K562 (cell line): Measurements from ENCODE around the gene PLD3. TPM values are rescaled to one million over a fixed set of nuclear protein-coding genes. Genes with fewer than 3 reads are reported as not detected.

ENCODE experiments used
- ATAC-seq: fragments of 200-7000 bp; cut with Tn5 transposase; 3 replicates; pipeline ENCODE4 v1.9.1; 2020; ENCODE audit warnings: moderate library complexity
- BruUV-seq: library from RNA; stranded (reverse); fragments of 400-500 nt; replicated peaks from 2 replicates; lab custom pipeline; 2021; lab: Mats Ljungman, UMichigan
- CTCF ChIA-PET: fragments of 300-600 bp; formaldehyde crosslinking; extraction: SDS; loops from one replicate; lab custom pipeline; 2021; ENCODE audit warnings: low intra/inter-chr PET ratio; lab: Yijun Ruan, JAX
- POLR2A ChIA-PET: fragments of 300-600, 350-650 bp; sonication (Branson Sonifier 250); formaldehyde crosslinking; extraction: SDS; loops from one replicate; lab custom pipeline; 2021; ENCODE audit warnings: antibody characterized with exemption, inconsistent platforms; lab: Yijun Ruan, JAX
- DNase-seq, 4 experiments: peaks; one replicate each; pipeline versions ENCODE4 v3.0.0 to v3.0.0-alpha.2; 2011 to 2018; ENCODE audit warnings: low spot score in 3 of 4, mixed read lengths in 3 of 4; ENCODE audit errors: extremely low read depth in 1 of 4
- FAIRE-seq: peaks from 2 replicates; lab custom pipeline; 2011; peaks lifted over from hg19 to GRCh38; lab: Jason Lieb, UNC
- H2AFZ ChIP-seq: 2 replicates; pipeline ENCODE4 v1.6.0; 2011; ENCODE audit warnings: low read depth, low read length, control low read depth, inconsistent platforms
- H3K27ac ChIP-seq: fragments of 200-600 bp; 3 replicates; pipeline ENCODE4 v1.8.0; 2011; ENCODE audit warnings: low read depth, mild to moderate bottlenecking, control low read depth, inconsistent platforms, low read length, moderate library complexity, mixed read lengths; ENCODE audit errors: extremely low read depth
- H3K27me3 ChIP-seq, 2 experiments: fragments of 300-600 bp in 1 of 2; 2 replicates in 1 of 2; 3 replicates in 1 of 2; pipeline versions ENCODE4 v1.6.0 to v1.8.0; 2011; ENCODE audit warnings: inconsistent platforms in 2 of 2, low read length in 2 of 2, mild to moderate bottlenecking in 1 of 2, mixed read lengths in 1 of 2, moderate library complexity in 1 of 2; ENCODE audit not compliant: control insufficient read depth in 2 of 2, insufficient read depth in 2 of 2
- H3K36me3 ChIP-seq: fragments of 300-600 bp; 3 replicates; pipeline ENCODE4 v1.8.0; 2011; ENCODE audit warnings: mild to moderate bottlenecking, low read length, inconsistent platforms; ENCODE audit not compliant: control insufficient read depth, insufficient read depth
- H3K4me1 ChIP-seq, 2 experiments: fragments of 200-600 bp in 1 of 2; replicated peaks in 1 of 2; 2 replicates in 1 of 2; 3 replicates in 1 of 2; pipeline versions ENCODE4 v1.5.1 to v1.8.0; 2011; ENCODE audit warnings: inconsistent platforms in 2 of 2, low read length in 2 of 2, mild to moderate bottlenecking in 1 of 2, mixed read lengths in 1 of 2, moderate library complexity in 1 of 2; ENCODE audit not compliant: control insufficient read depth in 2 of 2, insufficient read depth in 2 of 2
- H3K4me2 ChIP-seq: 2 replicates; pipeline ENCODE4 v1.6.1; 2011; ENCODE audit warnings: low read length, control low read depth, inconsistent platforms, mixed read lengths; ENCODE audit not compliant: insufficient read depth
- H3K4me3 ChIP-seq: fragments of 200-600 bp; sonication (generic), shearing (Covaris generic); 2 replicates; pipeline ENCODE4 v1.5.1; 2016; ENCODE audit warnings: control low read depth, inconsistent platforms
- H3K79me2 ChIP-seq: fragments of 200-600 bp; 3 replicates; pipeline ENCODE4 v1.8.0; 2011; ENCODE audit warnings: low read length, inconsistent platforms; ENCODE audit not compliant: control insufficient read depth, insufficient read depth
- H3K9ac ChIP-seq, 2 experiments: 2 replicates each; pipeline versions ENCODE4 v1.6.0 to v1.6.1; 2011; ENCODE audit warnings: low read depth in 2 of 2, low read length in 2 of 2, control low read depth in 1 of 2, inconsistent platforms in 1 of 2, mild to moderate bottlenecking in 1 of 2, mixed read lengths in 1 of 2; ENCODE audit not compliant: insufficient read depth in 1 of 2
- H3K9me1 ChIP-seq: one replicate; pipeline ENCODE4 v1.6.0; 2011; ENCODE audit warnings: inconsistent platforms, mild to moderate bottlenecking, low read length, moderate library complexity; ENCODE audit not compliant: control insufficient read depth, insufficient read depth
- H3K9me3 ChIP-seq: replicated peaks from 2 replicates; pipeline ENCODE4 v1.5.1; 2011; ENCODE audit warnings: low read depth, low read length, inconsistent platforms; ENCODE audit not compliant: control insufficient read depth, insufficient read depth
- H4K20me1 ChIP-seq: replicated peaks from 2 replicates; pipeline ENCODE4 v1.6.1; 2011; ENCODE audit warnings: low read length, inconsistent platforms, mixed read lengths; ENCODE audit not compliant: control insufficient read depth, insufficient read depth
- ADNP ChIP-seq: fragments of 200-800 bp; sonication (Bioruptor generic); IDR thresholded peaks from 2 replicates; pipeline ENCODE4 v1.6.1; 2016; ENCODE audit warnings: missing genetic modification characterization, missing compliant biosample characterization
- BCOR ChIP-seq: fragments of 450-650 bp; IDR thresholded peaks from 2 replicates; pipeline ENCODE4 v1.6.1; 2016
- ETS2 ChIP-seq: IDR thresholded peaks from 2 replicates; pipeline ENCODE4 v1.6.1; 2016; ENCODE audit warnings: borderline replicate concordance, missing genetic modification characterization, mild to moderate bottlenecking, moderate library complexity, missing compliant biosample characterization; ENCODE audit not compliant: poor library complexity, severe bottlenecking
- FOXK2 ChIP-seq, 2 experiments: fragments of 450-650 bp; IDR thresholded peaks in 1 of 2; conservative IDR thresholded peaks in 1 of 2; 2 replicates each; pipeline ENCODE4 v1.6.1; 2016; ENCODE audit warnings: low read depth in 2 of 2, mild to moderate bottlenecking in 1 of 2
- HBP1 ChIP-seq: fragments of 450-650 bp; formaldehyde crosslinking; IDR thresholded peaks from 2 replicates; pipeline ENCODE4 v1.4.0; 2022; ENCODE audit warnings: missing genetic modification characterization
- HLTF ChIP-seq: fragments of 450-650 bp; IDR thresholded peaks from 2 replicates; pipeline ENCODE4 v1.6.1; 2016
- LARP7 ChIP-seq: fragments of 450-650 bp; IDR thresholded peaks from 2 replicates; pipeline ENCODE4 v1.6.1; 2016
- MIER1 ChIP-seq: fragments of 450-650 bp; IDR thresholded peaks from 2 replicates; pipeline ENCODE4 v1.6.1; 2016; ENCODE audit warnings: antibody characterized with exemption, mild to moderate bottlenecking, low read depth
- MLLT1 ChIP-seq, 2 experiments: fragments of 450-650 bp; IDR thresholded peaks; 2 replicates each; pipeline ENCODE4 v1.6.1; 2016
- TRIM24 ChIP-seq, 2 experiments: fragments of 450-650 bp; IDR thresholded peaks; 2 replicates each; pipeline ENCODE4 v1.6.1; 2016
- ZNF121 ChIP-seq: sonication (generic); formaldehyde crosslinking; conservative IDR thresholded peaks from 2 replicates; pipeline ENCODE4 v1.8.0; 2022; ENCODE audit warnings: missing genetic modification reagents
- ZNF384 ChIP-seq: IDR thresholded peaks from 2 replicates; pipeline ENCODE4 v1.6.1; 2012; ENCODE audit warnings: low read depth, low read length, improper control_type of control experiment
- ZNF445 ChIP-seq: fragments of 250-450 bp; sonication (Bioruptor Pico); IDR thresholded peaks from 2 replicates; pipeline ENCODE4 v1.4.0; 2020; ENCODE audit warnings: low read depth, mild to moderate bottlenecking, moderate library complexity
- ZNF589 ChIP-seq: fragments of 200-800 bp; sonication (Bioruptor generic); IDR thresholded peaks from 2 replicates; pipeline ENCODE4 v1.6.1; 2016; ENCODE audit warnings: low read depth, missing genetic modification characterization, missing compliant biosample characterization
- WGBS: fragments of 100-300 bp; shearing (Covaris generic); methylation state at CpG from one replicate; pipeline ENCODE4 v1.1.6; 2016; ENCODE audit warnings: low coverage, mixed read lengths; ENCODE audit not compliant: insufficient coverage; ENCODE audit errors: missing lambda C conversion rate; 5-methylcytosine and 5-hydroxymethylcytosine counted together
- in situ Hi-C: fragments of 300-500 bp; cut with MboI; formaldehyde crosslinking; loops from 4 replicates; pipeline ENCODE4 v1.15.0; 2018; ENCODE audit warnings: inconsistent platforms, mixed read lengths
- intact Hi-C: fragments of 100-400 bp; cut with micrococcal nuclease; formaldehyde crosslinking; loops from 2 replicates; pipeline ENCODE4 v1.14.2; 2022
- polyA plus RNA-seq, 8 experiments: library from polyadenylated mRNA; depleted of rRNA in 4 of 8; stranded (reverse) in 5 of 8; unstranded in 3 of 8; fragments of >200 nt; fragmentation: Nextera tagmentation in 2 of 8; fragmentation: Illumina TruSeq in 1 of 8; extraction: Ambion mirVana in 2 of 8; extraction: Trizol in 1 of 8; gene quantifications; 2 replicates each; pipeline versions ENCODE4 v1.2.1 to v1.2.3, GENCODE V29; 2011 to 2014; ENCODE audit warnings: inconsistent platforms in 1 of 8, missing spikeins in 1 of 8
- total RNA-seq, 7 experiments: library from RNA; depleted of rRNA in 6 of 7; stranded (reverse); fragments of >200 nt in 6 of 7; fragmentation: Illumina TruSeq in 2 of 7; extraction: Trizol in 2 of 7; gene quantifications; 2 replicates each; pipeline versions ENCODE4 v1.2.1 to v1.2.3, GENCODE V29; 2011 to 2021; ENCODE audit warnings: low replicate concordance in 1 of 7

The PLD3 gene
- total and polyA plus RNA-seq, 9 of the 15 experiments (the other 6 are each of a cell fraction or from before 2014, with no cell fraction given), result 2.3 to 128 (median 72.7) TPM

GRCh38 chr19:40419780-40420179 is 71.3 kb downstream of the PLD3 start:
- H3K27ac ChIP-seq, result no peak overlapping the region
- peaks cover 13% of the 10 kb centered on the region; the same call in 2 of the 3 replicates for H3K36me3 ChIP-seq
- FAIRE-seq, result no peak
- intact Hi-C loops (no loop called here), in situ Hi-C loops (no loop called here)
- DNase-seq, result no peak
- H3K9me1 ChIP-seq, result no peaks in the 10 kb centered on the region
- no peak for ATAC-seq
- H3K4me3 ChIP-seq, result no peak overlapping the region
- no TSS peak for BruUV-seq
- H3K9ac ChIP-seq, result no peak overlapping the region
- ChIA-PET CTCF (interaction anchor here (0.8 kb wide), 1 partner anchor 25 kb away, joined by 3 read pairs; the partner anchor contains the start of gene SERTAD3), POLR2A (interaction anchor here (0.5 to 5.7 kb wide), 5 partner anchors 9 to 773 kb away, joined by 3 to 34 read pairs (median 9); partner anchors contain the start of gene BLVRB)
- H3K4me1 ChIP-seq, result peaks cover 30 to 56% of the 10 kb centered on the region in 2 experiments
- TF ChIP-seq ZNF121 (CRISPR knock-in tag) (peak; percentile 97), ETS2 (no peak)
- H3K27me3 ChIP-seq, result no peaks in the 10 kb centered on the region
- 85% methylated on average over 5 of the region's 5 CpGs for WGBS
- H3K9me3 ChIP-seq, result no peaks in the 10 kb centered on the region
- peaks cover 33% of the 10 kb centered on the region for H3K79me2 ChIP-seq
- no peak overlapping the region for H2AFZ ChIP-seq
- H3K4me2 ChIP-seq, result no peak overlapping the region
- no peaks in the 10 kb centered on the region for H4K20me1 ChIP-seq

- Histone ChIP-seq H3K4me2 (peak overlapping the region; percentile 84), H2AFZ (peak overlapping the region; percentile 84), H3K4me1 (peaks cover 30 to 52% of the 10 kb centered on the region in 2 experiments), H4K20me1 (no peaks in the 10 kb centered on the region), H3K36me3 (peaks cover 13% of the 10 kb centered on the region; the same call in 2 of the 3 replicates), H3K9ac (peak overlapping the region; percentile 77 to 95; a peak in 3 of 4 replicates), H3K27me3 (no peaks in the 10 kb centered on the region), H3K9me1 (no peaks in the 10 kb centered on the region), H3K79me2 (peaks cover 37% of the 10 kb centered on the region), H3K27ac (peak overlapping the region; percentile 85), H3K9me3 (no peaks in the 10 kb centered on the region), H3K4me3 (peak overlapping the region; percentile 71)
- intact Hi-C loops, result no loop called here
- DNase-seq (no peak), ATAC-seq (no peak), FAIRE-seq (no peak)
- TF ChIP-seq BCOR (peak; percentile 67), ADNP (tag) (peak; percentile 47; the same call in 1 of the 2 replicates), HBP1 (CRISPR knock-in tag) (no peak), MIER1 (0 out of 2 replicates have a peak, but pooled peaks have one; percentile 32), LARP7 (no peak), ZNF589 (CRISPR knock-in tag) (0 out of 2 replicates have a peak, but pooled peaks have one; percentile 14), HLTF (peak; percentile 69; the same call in 1 of the 2 replicates), MLLT1 (IDR thresholded peaks at IDR 0.05) (0 out of 4 replicates have a peak, but pooled peaks of 1 of the 2 experiments have one; percentile 8), ZNF445 (no peak), FOXK2 (conservative IDR thresholded peaks at IDR 0.05 in 1 of 2, IDR thresholded peaks at IDR 0.05 in 1 of 2; ENCODE audit: low read depth in 2 of 2) (0 out of 4 replicates have a peak, but pooled peaks of 1 of the 2 experiments have one; percentile 22), ZNF384 (peak; percentile 3; the same call in 1 of the 2 replicates), TRIM24 (IDR thresholded peaks at IDR 0.05) (peak in 1 of 2 experiments; percentile 36; a peak in 1 of 4 replicates)
- POLR2A ChIA-PET, result interaction anchor here (0.5 to 5.7 kb wide), 9 partner anchors 9 to 192 kb away, joined by 3 to 34 read pairs (median 5); partner anchors contain the start of gene BLVRB
- in situ Hi-C loops, result no loop called here
- CTCF ChIA-PET, result interaction anchor here (0.8 kb wide), 1 partner anchor 24 kb away, joined by 3 read pairs; the partner anchor contains the start of gene SERTAD3
- BruUV-seq, result no TSS peak
- WGBS, result 56% methylated on average over 11 of the region's 14 CpGs
These were observed 71.9 kb downstream of the PLD3 start for GRCh38 chr19:40420451-40420765.
